Endothelial cell (in vitro differentiated cells): Measurements from ENCODE around the gene MYO10. TPM values are rescaled to one million over a fixed set of nuclear protein-coding genes. Genes with fewer than 3 reads are reported as not detected.

ENCODE experiments used
- DNase-seq: peaks from one replicate; pipeline ENCODE4 v3.0.0; 2021; ENCODE audit warnings: low spot score
- H3K27ac Mint-ChIP-seq: one replicate; pipeline ENCODE4 v1.8.0; 2021; ENCODE audit warnings: mixed read lengths, inconsistent platforms; ENCODE audit not compliant: unreplicated experiment
- H3K27me3 Mint-ChIP-seq: one replicate; pipeline ENCODE4 v1.8.0; 2021; ENCODE audit warnings: mild to moderate bottlenecking, moderate library complexity, mixed read lengths, inconsistent platforms; ENCODE audit not compliant: unreplicated experiment
- H3K36me3 Mint-ChIP-seq: one replicate; pipeline ENCODE4 v1.8.0; 2021; ENCODE audit warnings: mild to moderate bottlenecking, low read depth, mixed read lengths, inconsistent platforms; ENCODE audit not compliant: unreplicated experiment
- H3K4me1 Mint-ChIP-seq: one replicate; pipeline ENCODE4 v1.8.0; 2021; ENCODE audit warnings: mild to moderate bottlenecking, mixed read lengths, inconsistent platforms; ENCODE audit not compliant: unreplicated experiment
- H3K4me3 Mint-ChIP-seq: one replicate; pipeline ENCODE4 v1.8.0; 2021; ENCODE audit warnings: mild to moderate bottlenecking, mixed read lengths, inconsistent platforms; ENCODE audit not compliant: unreplicated experiment
- H3K9me3 Mint-ChIP-seq: one replicate; pipeline ENCODE4 v1.8.0; 2021; ENCODE audit warnings: mixed read lengths, inconsistent platforms; ENCODE audit not compliant: unreplicated experiment
- total RNA-seq: library from RNA; stranded (reverse); fragmentation: NEBNext Ultra II Directional; extraction: Animal tissue kit (Norgen Biotek cat#: 25700); gene quantifications from one replicate; pipeline ENCODE4 v1.2.1, GENCODE V29; 2021; ENCODE audit not compliant: unreplicated experiment
- TF ChIP-seq, protein P1 (sequence below): fragments of 200-600 bp; sonication (generic); IDR thresholded peaks from one replicate; pipeline ENCODE4 v1.5.0; 2021; ENCODE audit warnings: antibody characterized with exemption; ENCODE audit not compliant: unreplicated experiment

MYO10 gene
- total RNA-seq, 1 donor from 2014 or later = 132 TPM

DNA sequence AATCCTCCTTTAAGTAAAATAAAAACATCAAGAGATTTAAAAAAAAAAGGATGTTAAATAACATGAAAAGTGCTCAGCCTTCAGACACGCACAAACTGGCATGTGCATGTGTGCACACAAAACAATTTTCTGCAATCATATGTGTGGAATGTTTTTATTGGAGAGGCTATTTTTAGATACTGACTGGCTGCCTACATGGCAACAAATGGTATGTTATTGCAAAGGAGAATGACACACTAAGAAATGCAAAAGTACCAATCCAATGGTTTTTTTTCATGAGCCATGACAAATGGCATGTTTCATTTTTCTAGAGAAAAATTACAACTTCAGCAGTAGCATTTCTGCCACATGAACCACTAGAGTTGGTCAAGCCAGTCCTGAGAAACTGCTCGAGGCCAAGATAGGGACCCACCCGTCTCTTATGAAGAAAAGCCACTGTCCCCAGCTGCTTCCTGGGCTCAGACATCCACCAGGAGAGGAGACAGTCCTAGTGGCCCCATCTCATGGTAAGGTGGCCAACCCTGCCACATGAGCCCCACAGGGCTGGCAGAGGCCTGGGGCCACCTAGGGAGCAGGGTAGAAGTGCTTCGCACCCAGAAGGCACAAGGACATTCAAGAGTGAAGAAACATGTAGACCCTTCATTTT, 116.4 kb downstream of the MYO10 start:
- no peak for DNase-seq
- TF ChIP-seq, protein P1, sequence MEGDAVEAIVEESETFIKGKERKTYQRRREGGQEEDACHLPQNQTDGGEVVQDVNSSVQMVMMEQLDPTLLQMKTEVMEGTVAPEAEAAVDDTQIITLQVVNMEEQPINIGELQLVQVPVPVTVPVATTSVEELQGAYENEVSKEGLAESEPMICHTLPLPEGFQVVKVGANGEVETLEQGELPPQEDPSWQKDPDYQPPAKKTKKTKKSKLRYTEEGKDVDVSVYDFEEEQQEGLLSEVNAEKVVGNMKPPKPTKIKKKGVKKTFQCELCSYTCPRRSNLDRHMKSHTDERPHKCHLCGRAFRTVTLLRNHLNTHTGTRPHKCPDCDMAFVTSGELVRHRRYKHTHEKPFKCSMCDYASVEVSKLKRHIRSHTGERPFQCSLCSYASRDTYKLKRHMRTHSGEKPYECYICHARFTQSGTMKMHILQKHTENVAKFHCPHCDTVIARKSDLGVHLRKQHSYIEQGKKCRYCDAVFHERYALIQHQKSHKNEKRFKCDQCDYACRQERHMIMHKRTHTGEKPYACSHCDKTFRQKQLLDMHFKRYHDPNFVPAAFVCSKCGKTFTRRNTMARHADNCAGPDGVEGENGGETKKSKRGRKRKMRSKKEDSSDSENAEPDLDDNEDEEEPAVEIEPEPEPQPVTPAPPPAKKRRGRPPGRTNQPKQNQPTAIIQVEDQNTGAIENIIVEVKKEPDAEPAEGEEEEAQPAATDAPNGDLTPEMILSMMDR = no peak
- Mint-ChIP-seq H3K9me3 (no peaks in the 10 kb centered on the region), H3K27ac (no peak overlapping the region), H3K36me3 (peaks cover 6% of the 10 kb centered on the region), H3K4me1 (no peaks in the 10 kb centered on the region), H3K4me3 (no peak overlapping the region), H3K27me3 (peaks cover 5% of the 10 kb centered on the region)

DNA sequence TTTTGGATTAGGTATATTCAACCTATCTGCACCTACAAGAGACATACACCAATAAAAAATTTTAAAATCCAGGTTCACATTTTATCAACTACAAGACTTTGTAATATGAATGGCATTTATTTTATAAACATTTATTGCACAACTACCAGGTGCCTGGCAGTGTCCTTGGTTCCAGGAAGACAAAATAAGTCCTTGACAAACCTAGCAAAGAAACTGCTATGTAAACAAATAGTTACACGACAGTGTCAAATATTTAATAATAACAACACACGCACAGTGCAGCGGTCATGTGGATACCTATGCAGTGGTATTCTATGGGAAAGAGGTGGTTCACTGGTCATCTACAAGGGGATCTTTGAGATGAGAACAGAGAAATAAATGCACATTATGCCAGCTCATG, 120.7 kb downstream of the MYO10 start:
- Mint-ChIP-seq H3K4me1 (peaks cover 24% of the 10 kb centered on the region), H3K4me3 (no peak overlapping the region), H3K27me3 (peaks cover 8% of the 10 kb centered on the region), H3K27ac (no peak overlapping the region), H3K36me3 (peaks cover 4% of the 10 kb centered on the region), H3K9me3 (no peaks in the 10 kb centered on the region)
- TF ChIP-seq, protein P1 = no peak
- no peak for DNase-seq

DNA sequence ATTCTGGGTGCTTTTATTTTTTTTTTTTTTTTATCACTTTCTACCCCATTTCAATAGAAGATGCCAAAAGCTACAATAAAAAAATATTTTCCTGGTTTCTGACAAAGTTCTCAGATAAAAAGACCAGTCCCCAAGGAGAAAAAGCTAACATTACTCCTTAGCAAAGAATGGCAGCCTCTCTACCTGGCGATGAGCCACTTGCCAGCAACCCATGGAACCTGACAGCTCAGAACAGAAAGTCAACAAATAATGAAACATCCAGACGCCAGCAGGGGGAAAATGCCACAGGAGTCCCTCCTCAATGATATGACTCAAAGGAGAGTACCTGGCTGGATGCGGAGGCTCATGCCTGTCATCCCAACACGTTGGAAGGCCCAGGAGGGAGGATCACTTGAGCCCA, 123.2 kb downstream of the MYO10 start:
- Mint-ChIP-seq H3K27ac (no peak overlapping the region), H3K4me1 (peaks cover 34% of the 10 kb centered on the region), H3K36me3 (peaks cover 9% of the 10 kb centered on the region), H3K27me3 (peaks cover 11% of the 10 kb centered on the region), H3K9me3 (no peaks in the 10 kb centered on the region), H3K4me3 (no peak overlapping the region)
- DNase-seq = no peak
- TF ChIP-seq, protein P1 = no peak

DNA sequence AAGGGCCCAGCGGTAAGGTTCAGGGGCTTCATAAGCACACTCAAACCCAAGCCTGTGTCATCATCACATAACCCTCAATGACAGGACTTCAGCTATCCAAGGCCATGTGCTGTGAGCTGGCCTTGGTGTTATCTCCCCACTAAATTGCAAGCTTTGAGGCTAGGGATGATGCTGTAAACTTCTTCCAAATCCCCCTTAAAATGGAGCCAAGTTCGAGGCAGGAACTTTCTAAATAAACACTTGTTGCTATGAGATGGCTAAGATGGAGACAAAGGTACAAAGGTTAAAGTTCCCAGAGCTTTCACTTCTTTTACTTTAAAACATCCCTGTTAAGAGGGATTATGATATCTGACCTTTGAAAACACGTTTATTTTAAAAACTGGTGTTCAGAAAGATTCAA, 123.6 kb downstream of the MYO10 start:
- no peak for DNase-seq
- H3K4me3 Mint-ChIP-seq = peak overlapping the region; percentile 2
- no peaks in the 10 kb centered on the region for H3K9me3 Mint-ChIP-seq
- H3K27ac Mint-ChIP-seq = peak overlapping the region; percentile 17
- TF ChIP-seq, protein P1 = no peak
- peaks cover 39% of the 10 kb centered on the region for H3K4me1 Mint-ChIP-seq
- peaks cover 14% of the 10 kb centered on the region for H3K27me3 Mint-ChIP-seq
- peaks cover 9% of the 10 kb centered on the region for H3K36me3 Mint-ChIP-seq

DNA sequence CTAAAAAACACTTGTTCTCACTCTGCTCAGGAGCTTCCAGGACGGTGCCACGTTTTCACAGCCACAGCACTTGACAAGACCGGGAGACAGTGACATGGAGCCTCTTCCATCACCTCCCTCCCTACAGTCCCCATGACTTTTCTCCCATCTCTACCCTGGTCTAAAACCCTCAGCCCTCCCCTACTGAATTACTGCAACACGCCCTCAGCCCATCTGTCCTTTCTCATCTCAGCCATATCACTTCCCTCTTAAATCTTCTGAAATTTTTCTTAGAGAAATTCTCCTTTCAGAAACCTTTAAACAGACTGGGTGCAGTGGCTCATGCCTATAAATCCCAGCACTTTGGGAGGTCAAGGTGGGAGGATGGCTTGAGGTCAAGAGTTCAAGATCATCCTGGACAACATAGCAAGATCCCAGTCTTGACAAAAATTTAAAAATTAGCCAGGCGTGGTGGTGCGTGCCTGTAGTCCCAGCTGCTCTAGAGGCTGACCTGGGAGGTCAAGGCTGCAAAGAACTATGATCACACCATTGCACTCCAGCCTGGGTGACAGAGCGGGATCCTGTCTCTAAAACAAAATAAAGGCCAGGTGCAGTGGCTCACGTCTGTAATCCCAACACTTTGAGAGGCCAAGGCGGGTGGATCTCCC, 125.8 kb downstream of the MYO10 start:
- no peak overlapping the region for H3K27ac Mint-ChIP-seq
- peaks cover 9% of the 10 kb centered on the region for H3K36me3 Mint-ChIP-seq
- H3K4me3 Mint-ChIP-seq = peak overlapping the region; percentile 64
- no peak for DNase-seq
- peaks cover 14% of the 10 kb centered on the region for H3K27me3 Mint-ChIP-seq
- no peaks in the 10 kb centered on the region for H3K9me3 Mint-ChIP-seq
- TF ChIP-seq, protein P1 = no peak
- peaks cover 46% of the 10 kb centered on the region for H3K4me1 Mint-ChIP-seq
